ENCODE measurements around the gene STK39. TPM values are rescaled to one million over a fixed set of nuclear protein-coding genes. Genes with fewer than 3 reads are reported as not detected.

Gene STK39
- total and polyA plus RNA-seq, 2 donors (not counting 1 experiment from before 2014, with no cell fraction given), result 16.7 to 30.1 TPM

DNA sequence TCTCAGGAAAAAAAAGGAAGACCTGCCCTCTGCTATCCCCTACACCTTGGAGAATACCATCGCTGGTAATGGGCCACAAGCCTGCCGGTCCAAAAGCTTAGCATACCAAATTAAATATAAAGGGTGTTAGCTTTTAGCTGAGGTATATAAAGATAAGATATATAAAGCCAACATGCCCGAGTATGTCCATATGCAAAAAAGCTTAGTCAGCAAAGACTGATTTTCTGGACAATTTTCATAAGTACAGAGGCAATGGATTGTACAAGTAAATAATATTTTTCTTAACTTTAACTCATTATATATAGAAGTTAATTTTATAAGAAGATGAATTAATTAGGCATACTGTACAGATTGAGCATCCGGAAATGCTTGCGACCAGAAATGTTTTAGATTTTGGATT, 106.5 kb downstream of the STK39 start:
- H3K36me3 ChIP-seq (ENCODE audit: control insufficient read depth, insufficient read depth, low read length), result peaks cover 2% of the 10 kb centered on the region
- no peak for DNase-seq (ENCODE audit: low read depth in 2 of 2)
- TF ChIP-seq, protein P1, sequence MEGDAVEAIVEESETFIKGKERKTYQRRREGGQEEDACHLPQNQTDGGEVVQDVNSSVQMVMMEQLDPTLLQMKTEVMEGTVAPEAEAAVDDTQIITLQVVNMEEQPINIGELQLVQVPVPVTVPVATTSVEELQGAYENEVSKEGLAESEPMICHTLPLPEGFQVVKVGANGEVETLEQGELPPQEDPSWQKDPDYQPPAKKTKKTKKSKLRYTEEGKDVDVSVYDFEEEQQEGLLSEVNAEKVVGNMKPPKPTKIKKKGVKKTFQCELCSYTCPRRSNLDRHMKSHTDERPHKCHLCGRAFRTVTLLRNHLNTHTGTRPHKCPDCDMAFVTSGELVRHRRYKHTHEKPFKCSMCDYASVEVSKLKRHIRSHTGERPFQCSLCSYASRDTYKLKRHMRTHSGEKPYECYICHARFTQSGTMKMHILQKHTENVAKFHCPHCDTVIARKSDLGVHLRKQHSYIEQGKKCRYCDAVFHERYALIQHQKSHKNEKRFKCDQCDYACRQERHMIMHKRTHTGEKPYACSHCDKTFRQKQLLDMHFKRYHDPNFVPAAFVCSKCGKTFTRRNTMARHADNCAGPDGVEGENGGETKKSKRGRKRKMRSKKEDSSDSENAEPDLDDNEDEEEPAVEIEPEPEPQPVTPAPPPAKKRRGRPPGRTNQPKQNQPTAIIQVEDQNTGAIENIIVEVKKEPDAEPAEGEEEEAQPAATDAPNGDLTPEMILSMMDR (conservative IDR thresholded peaks at IDR 0.05 in 1 of 2, IDR thresholded peaks at IDR 0.05 in 1 of 2; ENCODE audit: low read depth in 1 of 2, low read length in 2 of 2), result no peak
- TF ChIP-seq EZH2 (IDR thresholded peaks at IDR 0.05; ENCODE audit: low read length, missing control alignments), result no peak

DNA sequence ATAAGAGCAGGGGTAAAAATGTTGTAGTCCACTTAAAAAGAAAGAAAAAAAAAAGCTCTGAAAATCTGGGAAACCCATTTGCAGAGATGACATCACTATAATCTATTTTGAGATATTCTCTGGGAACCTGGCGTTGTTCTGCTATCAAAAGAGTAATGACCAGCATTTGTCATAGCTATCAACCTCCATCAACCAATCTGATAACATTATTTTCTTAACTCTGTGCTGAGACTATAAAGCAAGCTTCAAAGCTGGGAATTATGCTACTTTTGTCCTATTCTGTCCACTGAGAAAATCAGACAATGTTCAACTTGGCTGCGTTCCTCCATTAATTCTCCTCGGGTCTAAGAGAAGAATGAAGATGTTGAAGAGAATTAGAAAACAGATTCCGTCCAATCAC, 107.5 kb downstream of the STK39 start:
- no peak overlapping the region for H3K9ac ChIP-seq (ENCODE audit: insufficient read depth, low read length)
- TF ChIP-seq EZH2 (IDR thresholded peaks at IDR 0.05; ENCODE audit: low read length, missing control alignments), result no peak
- TF ChIP-seq, protein P1 (conservative IDR thresholded peaks at IDR 0.05 in 1 of 2, IDR thresholded peaks at IDR 0.05 in 1 of 2; ENCODE audit: low read depth in 1 of 2, low read length in 2 of 2), result no peak
- H3K9me3 ChIP-seq (ENCODE audit: control insufficient read depth, insufficient read depth, low read depth, low read length), result no peaks in the 10 kb centered on the region
- no peaks in the 10 kb centered on the region for H3K27me3 ChIP-seq (ENCODE audit: control insufficient read depth, insufficient read depth, low read length)
- H4K20me1 ChIP-seq (ENCODE audit: control insufficient read depth, extremely low read depth, insufficient read depth, low read length), result no peaks in the 10 kb centered on the region
- peaks cover 2% of the 10 kb centered on the region for H3K36me3 ChIP-seq (ENCODE audit: control insufficient read depth, insufficient read depth, low read length)
- H3K4me2 ChIP-seq (ENCODE audit: extremely low read depth, insufficient read depth, low read length), result no peak overlapping the region
- H3K27ac ChIP-seq (ENCODE audit: insufficient read depth, low read length), result no peak overlapping the region
- no peaks in the 10 kb centered on the region for H3K79me2 ChIP-seq (ENCODE audit: control insufficient read depth, insufficient read depth, low read length)
- peaks cover 4% of the 10 kb centered on the region for H3K4me1 ChIP-seq (ENCODE audit: control insufficient read depth, extremely low read depth, insufficient read depth, low read length)
- no peak overlapping the region for H3K4me3 ChIP-seq (replicated peaks in 1 of 4; ENCODE audit: control extremely low read depth in 1 of 4, insufficient read depth in 1 of 4, low read depth in 3 of 4, low read length in 4 of 4)
- peak in 1 of 2 donors; percentile 74 for DNase-seq (ENCODE audit: low read depth in 2 of 2)
- H2AFZ ChIP-seq (ENCODE audit: low read length), result no peak overlapping the region

More for the DNA sequence above, 106.5 kb downstream of the STK39 start:
- H3K27ac ChIP-seq (ENCODE audit: insufficient read depth, low read length), result no peak overlapping the region
- no peaks in the 10 kb centered on the region for H3K4me1 ChIP-seq (ENCODE audit: control insufficient read depth, extremely low read depth, insufficient read depth, low read length)
- no peaks in the 10 kb centered on the region for H3K27me3 ChIP-seq (ENCODE audit: control insufficient read depth, insufficient read depth, low read length)
- H3K4me2 ChIP-seq (ENCODE audit: extremely low read depth, insufficient read depth, low read length), result no peak overlapping the region
- no peak overlapping the region for H3K9ac ChIP-seq (ENCODE audit: insufficient read depth, low read length)
- no peaks in the 10 kb centered on the region for H3K79me2 ChIP-seq (ENCODE audit: control insufficient read depth, insufficient read depth, low read length)
- H3K4me3 ChIP-seq (replicated peaks in 1 of 4; ENCODE audit: control extremely low read depth in 1 of 4, insufficient read depth in 1 of 4, low read depth in 3 of 4, low read length in 4 of 4), result no peak overlapping the region
- H4K20me1 ChIP-seq (ENCODE audit: control insufficient read depth, extremely low read depth, insufficient read depth, low read length), result no peaks in the 10 kb centered on the region
- no peak overlapping the region for H2AFZ ChIP-seq (ENCODE audit: low read length)
- no peaks in the 10 kb centered on the region for H3K9me3 ChIP-seq (ENCODE audit: control insufficient read depth, insufficient read depth, low read depth, low read length)

DNA sequence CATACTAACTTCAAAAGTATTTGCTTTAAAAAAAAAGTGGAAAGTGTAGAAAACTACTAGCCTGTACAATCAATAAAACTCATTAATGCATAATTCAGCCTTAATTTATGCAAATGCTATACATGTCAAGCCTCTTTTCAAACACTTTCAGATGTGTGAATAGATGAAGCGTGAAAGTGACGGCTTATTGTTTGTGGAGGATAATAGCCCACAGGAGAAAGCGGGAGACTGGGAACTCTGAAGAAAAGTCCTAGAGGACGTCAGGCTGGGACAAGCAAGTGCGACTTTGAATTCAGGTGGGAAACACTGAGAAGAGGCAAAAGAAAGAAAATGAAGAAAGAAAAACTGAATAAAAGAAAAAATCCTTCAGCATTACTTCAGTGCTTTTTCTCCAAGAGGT, 108.5 kb downstream of the STK39 start:
- Histone ChIP-seq H3K27ac (ENCODE audit: insufficient read depth, low read length) (no peak overlapping the region), H3K9ac (ENCODE audit: insufficient read depth, low read length) (no peak overlapping the region), H2AFZ (ENCODE audit: low read length) (no peak overlapping the region), H3K27me3 (ENCODE audit: control insufficient read depth, insufficient read depth, low read length) (no peaks in the 10 kb centered on the region), H3K4me3 (replicated peaks in 1 of 4; ENCODE audit: control extremely low read depth in 1 of 4, insufficient read depth in 1 of 4, low read depth in 3 of 4, low read length in 4 of 4) (no peak overlapping the region), H3K36me3 (ENCODE audit: control insufficient read depth, insufficient read depth, low read length) (peaks cover 2% of the 10 kb centered on the region), H3K4me2 (ENCODE audit: extremely low read depth, insufficient read depth, low read length) (no peak overlapping the region), H3K79me2 (ENCODE audit: control insufficient read depth, insufficient read depth, low read length) (no peaks in the 10 kb centered on the region), H3K9me3 (ENCODE audit: control insufficient read depth, insufficient read depth, low read depth, low read length) (no peaks in the 10 kb centered on the region), H4K20me1 (ENCODE audit: control insufficient read depth, extremely low read depth, insufficient read depth, low read length) (no peaks in the 10 kb centered on the region), H3K4me1 (ENCODE audit: control insufficient read depth, extremely low read depth, insufficient read depth, low read length) (peaks cover 4% of the 10 kb centered on the region)
- TF ChIP-seq EZH2 (IDR thresholded peaks at IDR 0.05; ENCODE audit: low read length, missing control alignments), result no peak
- TF ChIP-seq, protein P1 (conservative IDR thresholded peaks at IDR 0.05 in 1 of 2, IDR thresholded peaks at IDR 0.05 in 1 of 2; ENCODE audit: low read depth in 1 of 2, low read length in 2 of 2), result no peak
- DNase-seq (ENCODE audit: low read depth in 2 of 2), result no peak

All from fibroblast of lung (primary cell).